GM06990 (cell line): ENCODE measurements around the gene CFAP161.

Source experiments
- DNase-seq: peaks from one replicate; pipeline ENCODE4 v3.0.0-alpha.2; 2011; ENCODE audit not compliant: insufficient read length; ENCODE audit errors: extremely low read depth
- H3K27me3 ChIP-seq: replicated peaks from 2 replicates; pipeline ENCODE4 v1.6.0; 2011; ENCODE audit warnings: low read length; ENCODE audit not compliant: control insufficient read depth, insufficient read depth
- H3K36me3 ChIP-seq: 2 replicates; pipeline ENCODE4 v1.5.1; 2011; ENCODE audit warnings: low read length; ENCODE audit not compliant: control insufficient read depth, insufficient read depth
- H3K4me3 ChIP-seq: replicated peaks from 2 replicates; pipeline ENCODE4 v1.5.1; 2011; ENCODE audit warnings: low read depth, mild to moderate bottlenecking, control low read depth, low read length
- CTCF ChIP-seq: IDR thresholded peaks from 2 replicates; pipeline ENCODE4 v1.5.1; 2011; ENCODE audit warnings: low read length, control low read depth, mild to moderate bottlenecking, inconsistent platforms; ENCODE audit not compliant: insufficient read depth, poor library complexity, severe bottlenecking

Gene CFAP161

GRCh38 chr15:81088470-81089013 lies 45.5 kb upstream of the CFAP161 start:
- TF ChIP-seq CTCF = no peak
- Histone ChIP-seq H3K27me3 (no peaks in the 10 kb centered on the region), H3K36me3 (no peaks in the 10 kb centered on the region), H3K4me3 (no peak overlapping the region)
- DNase-seq = no peak

- Histone ChIP-seq H3K27me3 (peaks cover 2% of the 10 kb centered on the region; the same call in 1 of the 2 replicates), H3K4me3 (no peak overlapping the region), H3K36me3 (no peaks in the 10 kb centered on the region)
- DNase-seq = no peak
- TF ChIP-seq CTCF = no peak
These were observed 42.0 kb upstream of the CFAP161 start for GRCh38 chr15:81091889-81092558.

- no peak for TF ChIP-seq CTCF
- no peaks in the 10 kb centered on the region for H3K36me3 ChIP-seq
- peaks cover 2% of the 10 kb centered on the region; the same call in 1 of the 2 replicates for H3K27me3 ChIP-seq
- no peak overlapping the region for H3K4me3 ChIP-seq
- no peak for DNase-seq
These were observed 41.5 kb upstream of the CFAP161 start for GRCh38 chr15:81092559-81092902.

GRCh38 chr15:81093961-81094360 lies 40.1 kb upstream of the CFAP161 start:
- peaks cover 2% of the 10 kb centered on the region; the same call in 1 of the 2 replicates for H3K27me3 ChIP-seq
- H3K4me3 ChIP-seq = no peak overlapping the region
- DNase-seq = no peak
- TF ChIP-seq CTCF = no peak
- H3K36me3 ChIP-seq = no peaks in the 10 kb centered on the region

GRCh38 chr15:81095690-81096365 lies 38.2 kb upstream of the CFAP161 start:
- DNase-seq = no peak

More at GRCh38 chr15:81095690-81096365, 38.2 kb upstream of the CFAP161 start:
- Histone ChIP-seq H3K27me3 (peaks cover 2% of the 10 kb centered on the region; the same call in 1 of the 2 replicates), H3K36me3 (no peaks in the 10 kb centered on the region), H3K4me3 (no peak overlapping the region)
- no peak for TF ChIP-seq CTCF
